HL-60 (cell line): ENCODE data around the gene FIS1.

Source experiments
- DNase-seq, 2 experiments: peaks; one replicate each; pipeline ENCODE4 v3.0.0-alpha.2; 2010 to 2020; ENCODE audit warnings: low read depth in 1 of 2, low spot score in 1 of 2
- H3K27ac ChIP-seq: fragments of 250-450 bp; sonication (Bioruptor Pico); replicated peaks from 2 replicates; pipeline ENCODE4 v1.5.1; 2020; ENCODE audit warnings: mild to moderate bottlenecking, moderate library complexity
- H3K27me3 ChIP-seq: fragments of 250-450 bp; sonication (Bioruptor Pico); 2 replicates; pipeline ENCODE4 v1.5.1; 2021; ENCODE audit warnings: mild to moderate bottlenecking, moderate library complexity; ENCODE audit not compliant: insufficient read depth, poor library complexity, severe bottlenecking
- H3K4me3 ChIP-seq: replicated peaks from 2 replicates; pipeline ENCODE4 v1.5.1; 2011; ENCODE audit warnings: mild to moderate bottlenecking, control low read depth, low read length; ENCODE audit not compliant: insufficient read depth
- CTCF ChIP-seq: IDR thresholded peaks from one replicate; pipeline ENCODE4 v1.5.1; 2011; ENCODE audit warnings: low read length, control low read depth, inconsistent platforms; ENCODE audit not compliant: insufficient read depth
- GABPA ChIP-seq: IDR thresholded peaks from 2 replicates; pipeline ENCODE4 v1.6.1; 2012; ENCODE audit warnings: low read depth
- POLR2AphosphoS5 ChIP-seq: IDR thresholded peaks from 2 replicates; pipeline ENCODE4 v1.6.1; 2012; ENCODE audit warnings: low read depth
- REST ChIP-seq: IDR thresholded peaks from 2 replicates; pipeline ENCODE4 v1.6.1; 2012; ENCODE audit warnings: low read depth; ENCODE audit not compliant: insufficient replicate concordance
- SPI1 ChIP-seq: IDR thresholded peaks from 2 replicates; pipeline ENCODE4 v1.6.1; 2012; ENCODE audit warnings: low read depth, mild to moderate bottlenecking, borderline replicate concordance

Gene FIS1

GRCh38 chr7:101237206-101238067, 7.4 kb downstream of the FIS1 start, which contains the start of gene CLDN15:
Gene CLDN15, minus strand, starts transcription at chr7:101237802. Its CDS starts 221 bp downstream, at chr7:101237581.
- no peak within 1 kb of the TSS for H3K27ac ChIP-seq
- TF ChIP-seq POLR2AphosphoS5: no peak
- no peak for TF ChIP-seq SPI1
- no peak for DNase-seq
- H3K4me3 ChIP-seq: no peak within 1 kb of the TSS
- no peaks in the 10 kb centered on the region for H3K27me3 ChIP-seq

- Histone ChIP-seq H3K27ac (no peak overlapping the region), H3K4me3 (no peak overlapping the region), H3K27me3 (no peaks in the 10 kb centered on the region)
- no peak for DNase-seq
- no peak for TF ChIP-seq SPI1
- TF ChIP-seq CTCF: no peak
- TF ChIP-seq GABPA: no peak
- TF ChIP-seq REST: no peak
- TF ChIP-seq POLR2AphosphoS5: no peak
These were observed 8.5 kb downstream of the FIS1 start for GRCh38 chr7:101236292-101236835.

- no peak overlapping the region for H3K27ac ChIP-seq
- no peak for DNase-seq
- no peaks in the 10 kb centered on the region for H3K27me3 ChIP-seq
- H3K4me3 ChIP-seq: no peak overlapping the region
- TF ChIP-seq POLR2AphosphoS5 (no peak), SPI1 (no peak), GABPA (no peak), REST (no peak), CTCF (no peak)
These were observed 9.4 kb downstream of the FIS1 start for GRCh38 chr7:101235522-101235921.

GRCh38 chr7:101235050-101235449, 9.8 kb downstream of the FIS1 start:
- Histone ChIP-seq H3K27ac (no peak overlapping the region), H3K4me3 (no peak overlapping the region), H3K27me3 (no peaks in the 10 kb centered on the region)
- TF ChIP-seq CTCF: no peak
- TF ChIP-seq REST: no peak
- no peak for TF ChIP-seq POLR2AphosphoS5
- TF ChIP-seq GABPA: no peak
- TF ChIP-seq SPI1: no peak
- no peak for DNase-seq
